K562 (cell line): ENCODE results near the gene F13A1. TPM values are rescaled to one million over a fixed set of nuclear protein-coding genes. Genes with fewer than 3 reads are reported as not detected.

Experiments used
- ATAC-seq: fragments of 200-7000 bp; cut with Tn5 transposase; 3 replicates; pipeline ENCODE4 v1.9.1; 2020; ENCODE audit warnings: moderate library complexity
- BruUV-seq: library from RNA; stranded (reverse); fragments of 400-500 nt; replicated peaks from 2 replicates; lab custom pipeline; 2021; lab: Mats Ljungman, UMichigan
- CTCF ChIA-PET: fragments of 300-600 bp; formaldehyde crosslinking; extraction: SDS; loops from one replicate; lab custom pipeline; 2021; ENCODE audit warnings: low intra/inter-chr PET ratio; lab: Yijun Ruan, JAX
- POLR2A ChIA-PET: fragments of 300-600, 350-650 bp; sonication (Branson Sonifier 250); formaldehyde crosslinking; extraction: SDS; loops from one replicate; lab custom pipeline; 2021; ENCODE audit warnings: antibody characterized with exemption, inconsistent platforms; lab: Yijun Ruan, JAX
- DNase-seq, 4 experiments: peaks; one replicate each; pipeline versions ENCODE4 v3.0.0 to v3.0.0-alpha.2; 2011 to 2018; ENCODE audit warnings: low spot score in 3 of 4, mixed read lengths in 3 of 4; ENCODE audit errors: extremely low read depth in 1 of 4
- FAIRE-seq: peaks from 2 replicates; lab custom pipeline; 2011; peaks lifted over from hg19 to GRCh38; lab: Jason Lieb, UNC
- H2AFZ ChIP-seq: 2 replicates; pipeline ENCODE4 v1.6.0; 2011; ENCODE audit warnings: low read depth, low read length, control low read depth, inconsistent platforms
- H3K27ac ChIP-seq: fragments of 200-600 bp; 3 replicates; pipeline ENCODE4 v1.8.0; 2011; ENCODE audit warnings: low read depth, mild to moderate bottlenecking, control low read depth, inconsistent platforms, low read length, moderate library complexity, mixed read lengths; ENCODE audit errors: extremely low read depth
- H3K27me3 ChIP-seq, 2 experiments: fragments of 300-600 bp in 1 of 2; 2 replicates in 1 of 2; 3 replicates in 1 of 2; pipeline versions ENCODE4 v1.6.0 to v1.8.0; 2011; ENCODE audit warnings: inconsistent platforms in 2 of 2, low read length in 2 of 2, mild to moderate bottlenecking in 1 of 2, mixed read lengths in 1 of 2, moderate library complexity in 1 of 2; ENCODE audit not compliant: control insufficient read depth in 2 of 2, insufficient read depth in 2 of 2
- H3K36me3 ChIP-seq: fragments of 300-600 bp; 3 replicates; pipeline ENCODE4 v1.8.0; 2011; ENCODE audit warnings: mild to moderate bottlenecking, low read length, inconsistent platforms; ENCODE audit not compliant: control insufficient read depth, insufficient read depth
- H3K4me1 ChIP-seq, 2 experiments: fragments of 200-600 bp in 1 of 2; replicated peaks in 1 of 2; 2 replicates in 1 of 2; 3 replicates in 1 of 2; pipeline versions ENCODE4 v1.5.1 to v1.8.0; 2011; ENCODE audit warnings: inconsistent platforms in 2 of 2, low read length in 2 of 2, mild to moderate bottlenecking in 1 of 2, mixed read lengths in 1 of 2, moderate library complexity in 1 of 2; ENCODE audit not compliant: control insufficient read depth in 2 of 2, insufficient read depth in 2 of 2
- H3K4me2 ChIP-seq: 2 replicates; pipeline ENCODE4 v1.6.1; 2011; ENCODE audit warnings: low read length, control low read depth, inconsistent platforms, mixed read lengths; ENCODE audit not compliant: insufficient read depth
- H3K4me3 ChIP-seq: fragments of 200-600 bp; sonication (generic), shearing (Covaris generic); 2 replicates; pipeline ENCODE4 v1.5.1; 2016; ENCODE audit warnings: control low read depth, inconsistent platforms
- H3K79me2 ChIP-seq: fragments of 200-600 bp; 3 replicates; pipeline ENCODE4 v1.8.0; 2011; ENCODE audit warnings: low read length, inconsistent platforms; ENCODE audit not compliant: control insufficient read depth, insufficient read depth
- H3K9ac ChIP-seq, 2 experiments: 2 replicates each; pipeline versions ENCODE4 v1.6.0 to v1.6.1; 2011; ENCODE audit warnings: low read depth in 2 of 2, low read length in 2 of 2, control low read depth in 1 of 2, inconsistent platforms in 1 of 2, mild to moderate bottlenecking in 1 of 2, mixed read lengths in 1 of 2; ENCODE audit not compliant: insufficient read depth in 1 of 2
- H3K9me1 ChIP-seq: one replicate; pipeline ENCODE4 v1.6.0; 2011; ENCODE audit warnings: inconsistent platforms, mild to moderate bottlenecking, low read length, moderate library complexity; ENCODE audit not compliant: control insufficient read depth, insufficient read depth
- H3K9me3 ChIP-seq: replicated peaks from 2 replicates; pipeline ENCODE4 v1.5.1; 2011; ENCODE audit warnings: low read depth, low read length, inconsistent platforms; ENCODE audit not compliant: control insufficient read depth, insufficient read depth
- H4K20me1 ChIP-seq: replicated peaks from 2 replicates; pipeline ENCODE4 v1.6.1; 2011; ENCODE audit warnings: low read length, inconsistent platforms, mixed read lengths; ENCODE audit not compliant: control insufficient read depth, insufficient read depth
- CREB1 ChIP-seq, 2 experiments: sonication (generic) in 1 of 2; formaldehyde crosslinking in 1 of 2; IDR thresholded peaks; 2 replicates each; pipeline versions ENCODE4 v1.6.1 to v1.8.0; 2012 to 2022; ENCODE audit warnings: inconsistent platforms in 1 of 2, mild to moderate bottlenecking in 1 of 2, missing genetic modification reagents in 1 of 2, moderate library complexity in 1 of 2
- MCM7 ChIP-seq, 2 experiments: fragments of 450-650 bp; IDR thresholded peaks; 2 replicates each; pipeline ENCODE4 v1.6.1; 2016 to 2018
- NRF1 ChIP-seq, 2 experiments: fragments of 450-650 bp; IDR thresholded peaks in 1 of 2; conservative IDR thresholded peaks in 1 of 2; 2 replicates each; pipeline ENCODE4 v1.6.1; 2014; ENCODE audit warnings: mild to moderate bottlenecking in 2 of 2
- PML ChIP-seq: IDR thresholded peaks from 2 replicates; pipeline ENCODE4 v1.6.1; 2012; ENCODE audit warnings: low read length, inconsistent platforms
- TAF7 ChIP-seq: fragments of 450-650 bp; IDR thresholded peaks from 2 replicates; pipeline ENCODE4 v1.6.1; 2016; ENCODE audit warnings: missing genetic modification characterization, missing compliant biosample characterization
- THRAP3 ChIP-seq: fragments of 450-650 bp; IDR thresholded peaks from 2 replicates; pipeline ENCODE4 v1.6.1; 2016; ENCODE audit warnings: mild to moderate bottlenecking, inconsistent platforms, borderline replicate concordance
- WGBS: fragments of 100-300 bp; shearing (Covaris generic); methylation state at CpG from one replicate; pipeline ENCODE4 v1.1.6; 2016; ENCODE audit warnings: low coverage, mixed read lengths; ENCODE audit not compliant: insufficient coverage; ENCODE audit errors: missing lambda C conversion rate; 5-methylcytosine and 5-hydroxymethylcytosine counted together
- in situ Hi-C: fragments of 300-500 bp; cut with MboI; formaldehyde crosslinking; loops from 4 replicates; pipeline ENCODE4 v1.15.0; 2018; ENCODE audit warnings: inconsistent platforms, mixed read lengths
- intact Hi-C: fragments of 100-400 bp; cut with micrococcal nuclease; formaldehyde crosslinking; loops from 2 replicates; pipeline ENCODE4 v1.14.2; 2022
- polyA plus RNA-seq, 8 experiments: library from polyadenylated mRNA; depleted of rRNA in 4 of 8; stranded (reverse) in 5 of 8; unstranded in 3 of 8; fragments of >200 nt; fragmentation: Nextera tagmentation in 2 of 8; fragmentation: Illumina TruSeq in 1 of 8; extraction: Ambion mirVana in 2 of 8; extraction: Trizol in 1 of 8; gene quantifications; 2 replicates each; pipeline versions ENCODE4 v1.2.1 to v1.2.3, GENCODE V29; 2011 to 2014; ENCODE audit warnings: inconsistent platforms in 1 of 8, missing spikeins in 1 of 8
- total RNA-seq, 7 experiments: library from RNA; depleted of rRNA in 6 of 7; stranded (reverse); fragments of >200 nt in 6 of 7; fragmentation: Illumina TruSeq in 2 of 7; extraction: Trizol in 2 of 7; gene quantifications; 2 replicates each; pipeline versions ENCODE4 v1.2.1 to v1.2.3, GENCODE V29; 2011 to 2021; ENCODE audit warnings: low replicate concordance in 1 of 7
- TF ChIP-seq, protein P1 (sequence below), 2 experiments: fragments of 450-650 bp in 1 of 2; sonication (generic) in 1 of 2; formaldehyde crosslinking; conservative IDR thresholded peaks; 2 replicates each; pipeline versions ENCODE4 v1.4.0 to v1.8.1; 2020 to 2022; ENCODE audit warnings: mild to moderate bottlenecking in 1 of 2, missing genetic modification reagents in 1 of 2

The F13A1 gene
- total and polyA plus RNA-seq, 9 of the 15 experiments (the other 6 are each of a cell fraction or from before 2014, with no cell fraction given): 0.33 TPM; not detected in 8

DNA sequence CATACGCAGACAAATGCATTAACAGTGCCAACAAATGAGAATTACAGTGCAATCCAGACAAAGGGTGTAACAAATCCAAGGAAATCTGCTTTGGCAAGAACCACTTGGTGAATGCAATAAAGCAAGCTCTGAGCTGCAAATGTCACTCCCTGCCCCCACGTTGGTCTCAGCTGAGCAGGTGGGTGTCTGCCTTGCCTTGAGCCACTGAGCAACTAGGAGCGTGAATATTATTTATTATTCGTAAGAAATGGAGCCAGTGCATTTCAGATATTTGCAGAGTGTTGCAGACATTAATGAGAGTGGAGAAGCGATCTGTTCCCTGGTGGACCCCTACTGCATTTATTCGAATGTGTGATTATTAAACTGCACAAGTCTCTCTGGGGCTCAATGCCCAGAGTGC lies 36.6 kb upstream of the F13A1 start:
- Histone ChIP-seq H3K9me3 (no peaks in the 10 kb centered on the region), H4K20me1 (no peaks in the 10 kb centered on the region), H3K4me3 (no peak overlapping the region), H3K27me3 (peaks cover 0 to 4% of the 10 kb centered on the region in 2 experiments; a peak in 1 of 5 replicates), H3K36me3 (no peaks in the 10 kb centered on the region), H2AFZ (no peak overlapping the region), H3K79me2 (no peaks in the 10 kb centered on the region), H3K4me2 (no peak overlapping the region), H3K9me1 (no peaks in the 10 kb centered on the region), H3K27ac (no peak overlapping the region), H3K9ac (no peak overlapping the region), H3K4me1 (no peaks in the 10 kb centered on the region)
- TF ChIP-seq THRAP3 (no peak), MCM7 (IDR thresholded peaks at IDR 0.05) (no peak), PML (no peak)
- TF ChIP-seq, protein P1, sequence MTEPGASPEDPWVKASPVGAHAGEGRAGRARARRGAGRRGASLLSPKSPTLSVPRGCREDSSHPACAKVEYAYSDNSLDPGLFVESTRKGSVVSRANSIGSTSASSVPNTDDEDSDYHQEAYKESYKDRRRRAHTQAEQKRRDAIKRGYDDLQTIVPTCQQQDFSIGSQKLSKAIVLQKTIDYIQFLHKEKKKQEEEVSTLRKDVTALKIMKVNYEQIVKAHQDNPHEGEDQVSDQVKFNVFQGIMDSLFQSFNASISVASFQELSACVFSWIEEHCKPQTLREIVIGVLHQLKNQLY (CRISPR knock-in tag; conservative IDR thresholded peaks at IDR 0.05): no peak
- no peak for DNase-seq
- intact Hi-C loops (no loop called here), in situ Hi-C loops (no loop called here)
- no TSS peak for BruUV-seq
- ChIA-PET CTCF (no interaction called here), POLR2A (interaction anchor here (1.4 kb wide), 1 partner anchor 15 kb away, joined by 5 read pairs; no protein-coding TSS in a partner anchor)
- WGBS: 1% methylated on average over 6 of the region's 6 CpGs
- no peak for FAIRE-seq
- no peak for ATAC-seq

- peaks cover 0 to 4% of the 10 kb centered on the region in 2 experiments; a peak in 1 of 5 replicates for H3K27me3 ChIP-seq
- H3K4me3 ChIP-seq: no peak overlapping the region
- no peaks in the 10 kb centered on the region for H4K20me1 ChIP-seq
- H3K27ac ChIP-seq: no peak overlapping the region
- BruUV-seq: no TSS peak
- no peaks in the 10 kb centered on the region for H3K4me1 ChIP-seq
- in situ Hi-C loops: no loop called here
- no peak for DNase-seq
- no peak overlapping the region for H3K9ac ChIP-seq
- intact Hi-C loops: no loop called here
- no peak overlapping the region for H3K4me2 ChIP-seq
- ChIA-PET CTCF (no interaction called here), POLR2A (no interaction called here)
- TF ChIP-seq CREB1 (IDR thresholded peaks at IDR 0.05) (no peak), CREB1 (CRISPR knock-in tag; IDR thresholded peaks at IDR 0.05) (no peak), TAF7 (0 out of 2 replicates have a peak, but pooled peaks have one; percentile 20), NRF1 (conservative IDR thresholded peaks at IDR 0.05 in 1 of 2, IDR thresholded peaks at IDR 0.05 in 1 of 2) (no peak)
- no peaks in the 10 kb centered on the region for H3K9me3 ChIP-seq
- no peak for FAIRE-seq
- H3K79me2 ChIP-seq: no peaks in the 10 kb centered on the region
- H3K36me3 ChIP-seq: no peaks in the 10 kb centered on the region
- 0% methylated on average over 6 of the region's 6 CpGs for WGBS
- ATAC-seq: no peak
- no peaks in the 10 kb centered on the region for H3K9me1 ChIP-seq
- no peak overlapping the region for H2AFZ ChIP-seq
These were observed 32.3 kb upstream of the F13A1 start for GRCh38 chr6:6352772-6353171.
